DOHH2 (cell line): ENCODE measurements around the gene PFDN2.

Source experiments
- EZH2phosphoT487 ChIP-seq: fragments of 200-600 bp; sonication (generic); IDR thresholded peaks from 2 replicates; pipeline ENCODE4 v1.6.1; 2017; ENCODE audit warnings: borderline replicate concordance, mild to moderate bottlenecking, antibody characterized with exemption, low read length, moderate library complexity, mixed read lengths
- TF ChIP-seq, protein P1 (sequence below): fragments of 200-600 bp; sonication (generic); IDR thresholded peaks from one replicate; pipeline ENCODE4 v1.5.1; 2014; ENCODE audit warnings: antibody characterized with exemption, mild to moderate bottlenecking, low read depth, low read length; ENCODE audit not compliant: poor library complexity, severe bottlenecking

DNA sequence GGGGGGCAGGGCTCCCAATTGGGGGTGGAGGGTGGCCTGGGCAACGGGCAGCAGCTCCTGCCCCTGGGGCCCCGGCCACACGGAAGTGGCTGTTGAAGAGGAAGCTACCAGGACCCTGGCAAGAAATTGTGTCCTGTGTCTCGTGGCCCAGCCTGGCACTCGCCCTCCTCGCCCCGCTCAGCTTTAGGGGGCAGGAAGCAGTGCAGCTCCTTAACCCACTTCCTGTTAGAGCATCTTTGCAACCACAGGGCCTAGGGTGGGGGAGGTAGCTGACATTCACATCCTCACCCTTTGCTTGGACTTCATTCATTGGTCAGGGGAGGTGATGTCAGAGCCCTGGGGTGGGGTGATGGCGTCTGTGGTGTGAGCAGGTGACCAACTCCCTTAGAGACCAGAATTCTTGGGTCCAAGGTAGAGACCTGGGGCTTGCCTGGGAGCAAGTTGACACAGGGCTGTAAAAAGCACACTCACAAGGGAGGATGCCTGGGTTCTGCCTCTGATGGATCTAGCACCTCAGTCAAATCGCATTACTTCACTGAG is 48.0 kb downstream of the PFDN2 start, which contains the start of gene ARHGAP30:
- TF ChIP-seq, protein P1, sequence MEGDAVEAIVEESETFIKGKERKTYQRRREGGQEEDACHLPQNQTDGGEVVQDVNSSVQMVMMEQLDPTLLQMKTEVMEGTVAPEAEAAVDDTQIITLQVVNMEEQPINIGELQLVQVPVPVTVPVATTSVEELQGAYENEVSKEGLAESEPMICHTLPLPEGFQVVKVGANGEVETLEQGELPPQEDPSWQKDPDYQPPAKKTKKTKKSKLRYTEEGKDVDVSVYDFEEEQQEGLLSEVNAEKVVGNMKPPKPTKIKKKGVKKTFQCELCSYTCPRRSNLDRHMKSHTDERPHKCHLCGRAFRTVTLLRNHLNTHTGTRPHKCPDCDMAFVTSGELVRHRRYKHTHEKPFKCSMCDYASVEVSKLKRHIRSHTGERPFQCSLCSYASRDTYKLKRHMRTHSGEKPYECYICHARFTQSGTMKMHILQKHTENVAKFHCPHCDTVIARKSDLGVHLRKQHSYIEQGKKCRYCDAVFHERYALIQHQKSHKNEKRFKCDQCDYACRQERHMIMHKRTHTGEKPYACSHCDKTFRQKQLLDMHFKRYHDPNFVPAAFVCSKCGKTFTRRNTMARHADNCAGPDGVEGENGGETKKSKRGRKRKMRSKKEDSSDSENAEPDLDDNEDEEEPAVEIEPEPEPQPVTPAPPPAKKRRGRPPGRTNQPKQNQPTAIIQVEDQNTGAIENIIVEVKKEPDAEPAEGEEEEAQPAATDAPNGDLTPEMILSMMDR: no peak
- no peak for TF ChIP-seq EZH2phosphoT487
